COLO829 (cell line): ENCODE measurements around the gene PARD3B.
A peak's percentile ranks its signal among the peaks of the same experiment; 100 is the strongest.

Experiments
- DNase-seq: peaks from one replicate; pipeline ENCODE4 v3.0.0; 2012; ENCODE audit warnings: low spot score

Gene PARD3B

GRCh38 chr2:205613970-205614559 lies 1068.8 kb downstream of the PARD3B start:
- DNase-seq, result peak; percentile 9

- DNase-seq, result no peak
These were observed 1069.7 kb downstream of the PARD3B start for GRCh38 chr2:205614965-205615364.

GRCh38 chr2:205617905-205618304 lies 1072.6 kb downstream of the PARD3B start:
- no peak for DNase-seq

- no peak for DNase-seq
These were observed 1074.3 kb downstream of the PARD3B start for GRCh38 chr2:205619600-205619999.

GRCh38 chr2:205627085-205627484 lies 1081.8 kb downstream of the PARD3B start:
- DNase-seq, result no peak

- DNase-seq, result no peak
These were observed 1083.1 kb downstream of the PARD3B start for GRCh38 chr2:205628422-205628821.

GRCh38 chr2:205629091-205629776 lies 1084.0 kb downstream of the PARD3B start:
- DNase-seq, result no peak

- DNase-seq, result no peak
These were observed 1088.7 kb downstream of the PARD3B start for GRCh38 chr2:205633994-205634393.

GRCh38 chr2:205636549-205637319 lies 1091.5 kb downstream of the PARD3B start:
- no peak for DNase-seq

- no peak for DNase-seq
These were observed 1092.0 kb downstream of the PARD3B start for GRCh38 chr2:205637320-205637602.

GRCh38 chr2:205637779-205638503 lies 1092.7 kb downstream of the PARD3B start:
- no peak for DNase-seq

GRCh38 chr2:205640716-205641115 lies 1095.4 kb downstream of the PARD3B start:
- no peak for DNase-seq

- DNase-seq, result no peak
These were observed 1097.5 kb downstream of the PARD3B start for GRCh38 chr2:205642599-205643356.

- DNase-seq, result no peak
These were observed 1098.2 kb downstream of the PARD3B start for GRCh38 chr2:205643391-205643885.

GRCh38 chr2:205644018-205644417 lies 1098.7 kb downstream of the PARD3B start:
- DNase-seq, result no peak

- no peak for DNase-seq
These were observed 1101.4 kb downstream of the PARD3B start for GRCh38 chr2:205646680-205647079.

- DNase-seq, result peak; percentile 77
These were observed 1105.2 kb downstream of the PARD3B start for GRCh38 chr2:205650450-205650849.

- no peak for DNase-seq
These were observed 1105.7 kb downstream of the PARD3B start for GRCh38 chr2:205650931-205651330.

GRCh38 chr2:205651719-205652118 lies 1106.4 kb downstream of the PARD3B start:
- no peak for DNase-seq

GRCh38 chr2:205654878-205655605 lies 1109.8 kb downstream of the PARD3B start:
- DNase-seq, result peak; percentile 53
